Lower leg skin (tissue), 3 donors: Measurements from ENCODE around the gene UTS2R.

Source experiments
- CTCF ChIP-seq, 3 donors: fragments of 450-650 bp; IDR thresholded peaks; one replicate each; pipeline ENCODE4 v1.5.1; 2016; ENCODE audit warnings: antibody characterized with exemption in 3 of 3, mild to moderate bottlenecking in 3 of 3, moderate library complexity in 2 of 3
- POLR2A ChIP-seq, 2 donors: fragments of 450-650 bp; IDR thresholded peaks; one replicate each; pipeline ENCODE4 v1.6.1; 2016 to 2017; ENCODE audit warnings: antibody characterized with exemption in 2 of 2, mild to moderate bottlenecking in 1 of 2, moderate library complexity in 1 of 2

GRCh38 chr17:82370471-82371332 is 863 bp upstream of the UTS2R start:
- no peak for TF ChIP-seq CTCF (IDR thresholded peaks at IDR 0.05)
- TF ChIP-seq POLR2A (IDR thresholded peaks at IDR 0.05), result no peak
